ENCODE measurements around the gene PANK2.
A peak's percentile ranks its signal among the peaks of the same experiment; 100 is the strongest.
"Not testable (repeated sequence)": the region's sequence is repeated elsewhere in the genome, so short reads cannot be mapped to it uniquely, and the experiment has no call there.

The PANK2 gene

DNA sequence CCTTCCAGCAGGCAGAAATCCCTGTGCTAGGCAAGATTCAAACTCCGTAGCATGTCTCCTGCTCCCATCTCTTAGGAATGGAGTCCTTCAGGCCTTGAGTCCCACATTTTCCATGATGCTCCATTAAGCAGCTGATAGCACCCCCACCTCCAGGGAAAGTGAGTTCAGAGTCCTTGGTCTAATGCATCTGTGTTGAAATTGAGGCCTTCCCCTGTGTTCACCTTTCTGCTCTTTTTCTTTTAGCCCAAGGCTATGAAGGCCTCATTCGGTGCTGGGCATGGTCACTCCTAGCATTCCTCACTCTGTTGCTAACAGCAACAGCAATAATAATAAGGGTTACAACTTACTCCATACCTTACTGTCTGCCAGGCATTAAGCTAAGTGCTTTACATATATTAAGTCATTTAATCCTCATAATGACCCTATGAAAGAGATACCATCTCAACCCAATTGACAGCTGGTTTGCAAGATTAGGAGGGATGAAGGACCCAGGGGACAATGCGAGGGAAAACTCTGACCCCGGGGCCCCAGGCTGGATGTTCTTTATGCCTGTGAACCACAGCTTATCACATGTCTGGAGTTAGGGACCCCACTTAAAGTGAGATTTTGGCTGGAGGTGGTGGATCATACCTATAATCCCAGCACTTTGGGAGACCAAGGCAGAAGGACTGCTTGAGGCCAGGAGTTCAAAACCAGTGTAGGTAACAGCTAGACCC is 17.5 kb upstream of the PANK2 start:
- DNase-seq (ENCODE audit: low spot score): no peak

DNA sequence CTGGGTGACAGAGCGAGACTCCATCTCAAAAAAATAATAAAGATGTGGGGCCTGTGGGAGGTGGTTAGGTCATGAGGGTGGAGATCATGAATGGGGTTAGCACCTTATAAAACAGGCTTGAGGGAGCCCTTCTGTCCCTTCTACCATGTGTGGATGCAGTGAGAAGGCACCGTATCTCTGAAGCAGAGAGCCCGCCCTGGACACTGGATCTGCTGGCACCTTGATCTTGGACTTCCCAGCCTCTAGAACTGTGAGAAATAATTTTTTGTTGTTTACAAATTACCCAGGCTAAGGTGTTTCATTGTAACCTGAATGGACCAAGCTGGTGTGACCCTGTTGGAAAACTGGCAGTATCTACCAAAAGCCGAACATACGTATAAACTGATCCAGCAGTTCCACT is 15.7 kb upstream of the PANK2 start:
- DNase-seq (ENCODE audit: low spot score): no peak

DNA sequence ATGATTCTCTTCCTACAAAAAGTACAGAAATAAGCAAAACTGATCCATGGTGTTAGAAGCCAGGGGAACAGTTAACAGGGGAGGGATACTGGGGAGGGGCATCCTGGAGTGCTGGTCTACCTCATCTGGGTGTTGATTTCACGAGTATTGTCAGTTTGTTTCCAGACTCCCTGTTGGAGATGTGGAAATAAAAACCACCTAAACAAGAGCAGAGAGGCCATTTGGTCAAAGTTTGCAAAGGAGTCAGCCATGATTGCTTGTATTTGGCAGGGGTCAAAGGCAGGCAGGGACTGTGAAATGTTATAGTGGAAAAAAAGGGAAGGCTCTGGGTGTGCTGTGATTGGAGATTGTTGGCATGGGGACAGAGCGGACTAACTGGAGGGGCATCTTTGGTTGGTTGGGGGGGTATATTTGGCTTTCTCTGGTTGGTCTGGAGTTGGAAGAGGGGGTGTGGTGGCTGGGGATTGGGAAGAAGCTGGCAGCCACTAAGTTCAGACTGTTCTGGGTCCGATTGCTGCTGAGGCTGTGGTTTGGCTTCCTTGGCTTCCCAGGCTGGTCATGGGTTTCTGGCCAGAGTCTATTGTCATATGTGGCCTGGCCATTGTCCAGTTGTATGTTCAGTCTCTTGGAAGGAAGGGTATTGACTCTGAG is 14.9 kb upstream of the PANK2 start:
- DNase-seq (ENCODE audit: low spot score): no peak

DNA sequence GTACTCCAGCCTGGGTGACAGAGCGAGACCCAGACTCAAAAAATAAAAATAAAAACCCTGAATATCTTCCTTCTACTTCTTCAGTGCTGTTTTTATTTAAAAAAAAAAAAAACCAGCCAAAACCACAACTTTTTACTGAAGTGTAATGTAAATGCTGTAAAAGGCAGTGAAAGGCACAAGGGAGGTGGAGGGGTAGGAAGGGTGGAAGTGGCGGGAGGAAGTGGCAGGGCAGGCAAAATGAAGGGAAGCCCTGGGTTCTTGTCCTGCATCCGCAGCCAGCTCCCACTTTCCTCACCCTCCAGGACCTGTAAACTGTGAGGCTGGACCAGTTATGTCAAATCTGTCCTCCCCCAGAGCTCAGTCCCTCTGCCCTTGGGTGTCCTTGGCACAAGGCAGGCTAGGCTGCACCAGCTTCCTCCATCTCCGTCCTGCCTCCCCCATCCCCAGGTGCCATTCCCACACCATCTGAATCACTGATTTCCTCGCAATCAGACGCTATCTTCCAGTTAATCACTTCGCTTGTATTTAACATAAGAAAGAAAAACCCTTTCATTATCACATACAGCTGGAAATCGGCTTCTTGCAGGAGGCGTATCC is 13.7 kb upstream of the PANK2 start:
- no peak for DNase-seq (ENCODE audit: low spot score)

DNA sequence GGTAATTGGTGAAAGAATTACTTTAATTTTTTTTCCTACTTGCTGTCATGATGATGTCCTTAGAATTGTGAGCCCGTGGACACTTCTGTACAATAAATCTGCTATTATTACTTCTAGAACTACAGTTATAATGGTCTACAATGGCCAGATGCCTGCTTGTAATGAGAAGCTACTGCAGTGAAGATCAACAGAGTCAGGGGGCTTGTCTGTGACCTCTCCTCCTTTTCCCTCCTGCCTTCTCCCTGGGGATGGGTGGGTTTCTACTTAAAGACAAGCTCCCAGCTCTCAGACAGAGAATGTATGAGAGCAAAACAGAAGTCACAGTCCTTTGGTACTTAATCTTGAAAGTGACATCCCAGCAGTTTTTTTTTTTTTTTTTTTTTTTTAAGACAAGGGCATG is 13.2 kb upstream of the PANK2 start:
- no peak for DNase-seq (ENCODE audit: low spot score)

- DNase-seq (ENCODE audit: low spot score): no peak
These were observed 12.5 kb upstream of the PANK2 start for GRCh38 chr20:3876676-3877075.

- not testable (repeated sequence) for DNase-seq (ENCODE audit: low spot score)
These were observed 10.3 kb upstream of the PANK2 start for GRCh38 chr20:3878921-3879274.

DNA sequence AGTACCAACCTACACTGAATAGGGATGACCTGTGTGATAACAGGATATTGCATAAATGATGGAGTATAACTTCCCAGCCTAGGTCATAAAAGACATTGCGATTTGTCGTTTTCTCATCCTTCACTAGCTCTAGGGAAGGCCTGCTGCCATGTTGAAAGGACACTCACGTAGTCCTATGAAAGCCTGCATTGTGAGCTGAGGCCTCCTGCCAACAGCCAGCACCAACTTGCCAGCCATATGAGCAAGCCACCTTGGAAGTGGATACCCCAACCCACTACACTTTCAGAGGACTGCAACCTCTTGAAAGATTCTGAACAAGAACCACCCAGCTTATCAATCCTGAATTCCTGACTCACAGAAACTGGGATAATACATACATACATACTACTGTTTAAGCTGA is 3.5 kb upstream of the PANK2 start:
- no peak for DNase-seq (ENCODE audit: low spot score)

DNA sequence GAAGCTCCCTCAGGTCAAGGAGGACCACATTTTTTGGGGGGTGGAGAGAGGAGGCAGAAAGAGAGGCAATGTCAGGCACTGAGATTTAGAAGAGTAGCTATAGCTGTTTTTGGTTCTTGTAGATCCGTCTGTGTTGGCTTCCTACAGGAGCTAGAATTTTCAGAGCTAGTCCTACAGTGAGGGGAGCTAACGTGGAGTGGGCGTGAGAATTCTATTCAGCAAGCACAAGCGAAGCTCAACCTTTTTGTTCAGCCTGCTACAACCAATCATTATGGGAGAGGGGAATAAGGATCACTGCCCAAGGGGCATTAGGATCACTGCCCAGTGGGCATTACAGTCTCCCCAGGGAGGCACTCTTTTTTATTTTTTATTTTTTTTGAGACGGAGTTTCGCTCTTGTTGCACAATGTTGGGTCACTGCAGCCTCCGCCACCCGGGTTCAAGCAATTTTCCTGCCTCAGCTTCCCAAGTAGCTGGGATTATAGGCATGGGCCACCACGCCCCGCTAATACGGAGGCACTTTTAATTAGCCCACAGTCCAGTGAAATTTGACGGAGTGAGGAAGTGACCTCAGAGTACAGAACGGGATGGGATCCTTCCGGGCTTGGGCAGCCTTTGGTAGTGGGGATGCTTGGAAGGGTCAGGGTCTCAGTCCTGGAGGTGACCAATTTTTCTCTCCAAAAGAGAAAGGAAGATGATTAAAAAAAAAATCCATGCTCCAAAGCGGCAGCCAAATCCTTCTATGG is 1.1 kb upstream of the PANK2 start:
- DNase-seq (ENCODE audit: low spot score): peak; percentile 57

- DNase-seq (ENCODE audit: low spot score): no peak
These were observed 556 bp downstream of the PANK2 start for GRCh38 chr20:3889489-3890397.

DNA sequence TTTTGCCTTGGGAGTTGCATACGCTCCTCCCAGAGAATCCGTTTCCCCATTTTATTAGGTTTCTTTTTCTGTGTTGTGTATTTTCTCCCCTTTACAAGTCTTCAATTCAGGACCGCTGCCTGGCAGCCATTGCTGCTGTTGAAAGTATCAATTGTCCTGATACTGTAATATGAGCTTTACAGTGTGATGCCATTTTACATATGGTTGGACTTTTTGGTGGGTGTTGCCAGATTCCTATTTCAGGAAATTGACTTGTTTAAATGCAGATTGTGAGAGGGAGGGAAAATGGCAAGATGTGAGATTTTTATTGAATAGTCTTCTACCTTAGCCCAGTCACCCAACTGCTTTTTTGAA is 1.2 kb downstream of the PANK2 start:
- no peak for DNase-seq (ENCODE audit: low spot score)

DNA sequence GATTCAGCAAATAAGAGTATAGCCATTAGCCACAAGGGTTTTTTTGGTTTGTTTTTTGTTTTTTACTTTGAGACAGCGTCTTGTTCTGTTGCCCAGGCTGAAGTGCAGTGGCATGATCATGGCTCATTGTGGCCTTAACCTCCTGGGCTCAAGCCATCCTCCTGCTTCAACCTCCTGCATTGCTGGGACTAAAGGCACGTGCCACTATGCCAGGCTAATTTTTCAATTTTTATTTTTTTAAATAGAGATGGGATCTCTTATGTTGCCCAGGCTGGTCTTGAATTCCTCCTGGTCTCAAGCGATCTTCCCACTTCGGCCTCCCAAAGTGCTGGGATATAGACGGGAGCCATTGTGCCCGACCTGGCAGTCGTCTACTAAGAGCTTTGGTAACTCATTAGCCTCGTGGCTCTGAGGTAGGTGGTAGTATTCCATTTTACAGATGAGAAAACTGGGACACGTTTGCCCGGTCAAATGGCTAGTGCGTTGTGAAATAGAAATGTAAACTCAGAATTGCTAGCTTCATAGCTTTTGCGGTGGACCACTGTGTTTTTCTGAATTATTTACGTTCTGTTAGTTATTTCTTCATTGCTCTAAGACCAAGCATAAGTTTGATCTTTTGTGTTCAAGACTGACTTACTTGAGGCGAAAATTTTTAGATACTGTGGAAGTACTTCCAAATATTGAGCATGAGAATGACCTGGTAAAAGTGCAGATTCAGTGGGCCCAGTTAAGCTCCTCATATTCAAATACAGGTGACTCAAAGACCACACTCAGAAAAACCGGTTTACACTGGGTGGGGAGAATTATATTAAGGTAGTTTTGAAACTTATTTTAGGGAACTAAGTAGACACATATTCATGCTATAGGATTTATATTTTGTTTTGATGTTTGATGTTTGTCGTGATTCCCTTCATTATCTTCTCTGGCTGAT is 2.1 kb downstream of the PANK2 start:
- no peak for DNase-seq (ENCODE audit: low spot score)

GRCh38 chr20:3894796-3895195 is 5.6 kb downstream of the PANK2 start:
- DNase-seq (ENCODE audit: low spot score): no peak

DNA sequence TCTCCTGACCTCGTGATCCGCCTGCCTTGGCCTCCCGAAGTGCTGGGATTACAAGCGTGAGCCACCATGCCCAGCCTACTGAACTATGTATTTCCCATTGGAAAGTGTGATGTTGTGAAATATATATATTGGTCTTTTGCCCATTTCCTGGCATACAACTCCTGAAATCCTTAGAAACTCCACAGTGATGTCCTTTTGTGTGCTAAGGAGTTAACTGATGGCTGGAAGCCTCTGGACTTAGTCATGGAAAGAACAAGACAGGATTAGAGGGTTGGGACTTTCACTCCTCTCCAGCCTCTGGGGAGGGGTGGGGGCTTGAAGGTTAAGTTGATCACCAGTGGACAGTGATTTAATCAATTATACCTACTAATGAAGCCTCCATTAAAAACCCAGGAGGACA is 7.1 kb downstream of the PANK2 start:
- DNase-seq (ENCODE audit: low spot score): no peak

- DNase-seq (ENCODE audit: low spot score): no peak
These were observed 7.8 kb downstream of the PANK2 start for GRCh38 chr20:3896853-3897583.

GRCh38 chr20:3898181-3898580 is 9.0 kb downstream of the PANK2 start:
- not testable (repeated sequence) for DNase-seq (ENCODE audit: low spot score)

GRCh38 chr20:3898639-3899038 is 9.5 kb downstream of the PANK2 start:
- DNase-seq (ENCODE audit: low spot score): no peak

DNA sequence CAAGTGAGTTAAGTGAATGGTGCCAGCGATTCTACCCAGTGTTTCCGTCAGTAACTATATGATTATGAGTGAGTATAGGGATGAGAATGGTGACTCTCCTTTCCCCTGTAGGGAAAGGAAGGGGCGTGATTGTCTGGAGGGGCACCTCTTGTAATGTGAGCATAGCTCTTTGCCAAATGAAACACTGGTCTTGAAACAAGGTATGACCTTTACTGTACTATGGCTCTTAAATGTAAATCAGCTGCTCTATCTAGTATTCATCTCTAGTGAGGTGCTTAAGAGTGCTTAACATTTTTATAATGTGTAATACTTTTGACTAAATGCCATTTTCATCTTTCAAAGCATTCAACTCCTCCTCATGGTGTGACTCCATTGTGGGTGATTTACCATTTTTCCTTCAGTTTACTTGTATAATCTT is 11.0 kb downstream of the PANK2 start:
- DNase-seq (ENCODE audit: low spot score): no peak

- DNase-seq (ENCODE audit: low spot score): no peak
These were observed 12.0 kb downstream of the PANK2 start for GRCh38 chr20:3901028-3901705.
